Eye (tissue), 1 donor: Measurements from ENCODE around the gene DAB2IP.

Source experiments
- DNase-seq: peaks from one replicate; pipeline ENCODE4 v3.0.0-alpha.2; 2015

DAB2IP gene

DNA sequence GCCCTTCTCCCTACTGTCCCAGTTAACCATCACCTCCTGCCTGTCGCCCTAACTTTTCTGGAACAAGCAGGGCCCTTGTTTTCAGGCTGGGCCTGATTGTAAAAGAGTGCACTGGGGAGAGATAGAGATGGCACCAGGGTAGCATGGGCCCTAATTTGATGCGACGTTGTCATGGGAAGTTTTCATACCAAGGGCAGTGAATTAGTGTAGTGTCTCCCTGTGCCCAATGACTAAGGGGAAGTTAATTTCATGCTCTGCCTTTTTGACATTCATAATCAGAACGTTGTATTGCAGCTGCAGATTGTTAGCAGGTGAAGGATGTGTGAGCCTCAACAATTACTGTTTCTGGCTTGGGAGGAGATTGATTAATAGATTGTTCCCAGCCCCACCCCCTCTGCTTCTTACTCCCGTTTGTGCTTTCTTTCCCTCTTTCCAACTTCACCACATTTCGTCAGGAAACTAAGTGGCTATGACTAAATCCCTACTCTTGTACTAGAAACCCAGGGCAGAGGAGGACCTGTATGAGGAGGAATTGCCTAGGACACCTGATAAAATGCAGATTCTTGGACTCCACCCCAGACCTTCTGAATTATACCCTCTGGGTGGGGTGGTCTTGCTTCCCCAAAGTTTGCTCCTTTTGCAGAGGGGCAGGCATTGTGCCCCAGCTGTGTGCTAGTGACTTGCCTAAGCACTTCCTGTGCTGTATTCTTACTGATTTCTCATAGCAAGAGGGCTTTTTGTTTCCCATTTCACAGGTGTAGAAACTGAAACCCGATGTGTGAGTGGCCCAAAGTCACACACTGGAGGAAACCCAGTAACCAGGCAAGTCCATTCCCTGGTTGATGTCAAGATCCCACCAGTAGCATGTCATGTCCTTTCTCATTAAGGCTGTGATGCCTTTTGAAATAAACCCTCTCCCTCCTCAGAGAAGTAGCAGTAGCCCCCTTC is 56.3 kb downstream of the DAB2IP start:
- DNase-seq: no peak

DNA sequence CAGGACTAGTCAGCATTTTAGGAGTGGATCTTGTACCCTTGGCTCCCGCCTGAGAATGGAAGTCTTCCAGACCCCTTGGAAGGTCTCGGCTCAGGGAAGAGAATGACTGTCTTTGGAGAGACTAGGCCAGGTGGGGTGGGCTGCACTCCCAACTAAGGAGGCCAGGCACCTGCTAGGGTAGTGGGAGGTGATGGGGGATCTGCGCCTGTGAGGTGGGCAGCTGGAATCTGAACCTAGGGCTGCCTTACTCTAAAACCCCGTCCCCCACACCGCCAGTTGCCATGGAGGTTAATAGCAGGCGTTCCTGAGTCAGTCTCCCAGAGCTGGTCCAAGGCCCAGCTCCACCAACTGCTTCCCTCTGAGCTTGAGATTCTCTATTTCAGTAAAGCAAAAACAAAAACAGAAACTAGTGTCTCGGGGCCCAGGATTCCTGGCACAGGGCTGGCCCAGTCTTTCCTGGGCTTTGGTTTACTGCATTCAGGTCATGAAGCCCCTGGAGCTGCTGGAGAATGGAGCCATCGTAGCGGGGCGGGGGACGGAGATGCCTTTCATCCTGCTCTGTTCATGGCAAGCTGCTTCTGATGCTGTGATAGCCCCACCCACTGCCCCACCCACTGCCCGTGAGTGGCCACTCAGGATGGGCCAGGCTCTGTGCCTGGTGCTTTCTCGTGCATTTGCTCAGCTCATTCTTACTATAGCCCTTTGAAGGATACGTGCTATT is 57.5 kb downstream of the DAB2IP start:
- no peak for DNase-seq

GRCh38 chr9:121709798-121710197 is 58.4 kb downstream of the DAB2IP start:
- DNase-seq: no peak

GRCh38 chr9:121711281-121711680 is 59.8 kb downstream of the DAB2IP start:
- DNase-seq: no peak

GRCh38 chr9:121711797-121712196 is 60.4 kb downstream of the DAB2IP start:
- peak; percentile 67 for DNase-seq

DNA sequence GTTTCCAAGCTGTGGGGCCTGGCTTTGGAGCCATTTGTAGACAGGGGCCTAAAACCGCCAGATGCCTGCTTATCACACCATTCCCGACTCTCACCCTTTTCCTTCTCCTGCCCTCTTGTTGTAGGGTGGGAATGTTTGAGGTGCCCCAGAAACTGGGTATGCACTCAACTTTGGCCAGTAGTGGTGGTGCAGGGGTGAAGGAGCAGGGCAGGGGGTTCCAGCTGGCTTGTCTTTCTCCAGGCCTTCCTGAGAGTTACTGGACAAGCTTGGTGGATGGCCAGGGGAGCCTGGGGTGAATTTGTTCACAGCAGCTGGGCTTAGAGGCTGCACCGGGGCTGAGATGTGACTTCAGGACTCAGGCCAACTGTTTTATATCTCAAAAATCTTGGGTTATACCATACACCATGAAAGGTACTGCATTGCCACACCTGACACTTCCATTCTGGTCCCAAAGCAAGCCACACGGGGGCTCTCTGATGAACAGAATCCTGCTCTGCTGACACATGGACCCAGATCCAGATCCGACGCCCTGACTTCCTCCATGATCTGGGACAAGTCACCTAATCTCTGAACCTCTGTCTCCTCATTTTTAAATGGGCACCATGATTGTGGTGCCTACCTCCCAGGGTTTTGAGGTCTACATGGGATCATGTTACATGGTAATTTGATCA is 62.1 kb downstream of the DAB2IP start:
- no peak for DNase-seq

DNA sequence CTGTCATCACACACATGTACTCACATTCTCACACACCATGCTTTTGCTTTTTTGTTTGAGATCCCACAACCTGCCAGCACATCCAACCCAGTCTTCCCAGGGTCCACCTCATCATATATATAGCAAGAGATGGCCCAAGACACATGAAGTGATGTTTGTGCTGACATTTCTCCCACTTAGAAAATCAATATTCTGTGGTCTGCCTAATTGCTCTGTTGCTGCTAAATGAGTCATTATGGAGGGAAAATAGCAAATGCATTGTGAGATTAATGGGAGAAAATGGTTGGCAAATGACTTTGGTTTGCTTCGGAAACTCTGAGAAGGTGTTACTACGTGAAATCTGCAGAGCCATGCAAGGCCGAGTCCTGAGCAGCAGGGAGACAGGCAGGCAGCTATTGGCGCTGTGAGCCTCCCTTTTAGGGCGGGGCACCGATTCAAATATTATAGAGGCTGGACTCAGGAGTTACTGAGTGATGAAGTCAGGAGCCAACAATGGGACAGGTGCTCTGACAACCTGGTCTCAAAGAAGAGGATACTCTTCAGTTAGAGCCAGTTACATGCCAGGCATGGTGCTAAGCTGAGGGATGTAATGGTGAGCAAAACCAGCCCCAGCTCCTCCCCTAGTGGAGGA is 62.8 kb downstream of the DAB2IP start:
- no peak for DNase-seq

- DNase-seq: no peak
Measured at GRCh38 chr9:121714873-121715272, 63.4 kb downstream of the DAB2IP start.

GRCh38 chr9:121717141-121717991 is 65.9 kb downstream of the DAB2IP start:
- DNase-seq: no peak

DNA sequence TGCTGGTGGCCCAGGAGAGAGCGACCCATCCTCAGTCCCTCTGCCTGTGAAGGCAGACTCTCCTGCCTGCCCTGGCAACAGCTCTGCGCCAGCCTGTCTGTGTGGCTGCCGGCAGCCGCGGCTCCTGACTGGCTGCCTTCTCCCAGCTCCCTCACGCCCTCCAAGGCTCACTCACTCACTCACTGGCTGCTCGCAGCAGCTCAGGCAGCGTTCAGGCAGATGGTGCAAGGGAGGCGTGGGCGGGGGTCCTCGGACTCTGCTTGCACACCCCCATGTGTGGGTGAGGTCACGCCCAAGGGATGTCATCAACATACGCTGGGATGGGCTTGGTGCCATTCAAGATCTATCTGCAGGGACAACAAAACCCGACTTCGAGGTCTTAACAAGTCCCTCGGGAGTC is 66.7 kb downstream of the DAB2IP start:
- DNase-seq: peak; percentile 79

DNA sequence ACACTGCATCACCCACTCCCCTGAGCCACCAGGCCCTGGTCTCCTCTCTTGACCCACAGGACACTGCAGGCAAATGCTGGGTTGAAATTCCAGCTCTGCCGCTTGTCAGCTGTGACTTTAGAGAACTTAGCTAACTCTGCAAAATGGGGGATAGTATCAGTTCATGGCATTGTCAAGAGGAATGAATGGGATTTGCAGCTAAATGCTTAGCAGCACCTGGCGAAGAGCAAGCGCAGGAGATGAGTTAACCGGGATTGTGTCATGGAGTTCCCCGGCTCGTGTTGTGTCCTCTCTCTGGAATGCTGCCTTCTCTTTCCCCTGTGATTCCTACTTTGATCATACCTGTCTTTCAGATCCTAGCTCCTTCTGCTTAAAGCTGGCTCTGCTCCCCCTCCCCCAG is 67.1 kb downstream of the DAB2IP start:
- DNase-seq: no peak

GRCh38 chr9:121720311-121721057 is 69.0 kb downstream of the DAB2IP start:
- DNase-seq: no peak

GRCh38 chr9:121721058-121721350 is 69.6 kb downstream of the DAB2IP start:
- no peak for DNase-seq

- DNase-seq: no peak
Measured at GRCh38 chr9:121721770-121722169, 70.3 kb downstream of the DAB2IP start.

DNA sequence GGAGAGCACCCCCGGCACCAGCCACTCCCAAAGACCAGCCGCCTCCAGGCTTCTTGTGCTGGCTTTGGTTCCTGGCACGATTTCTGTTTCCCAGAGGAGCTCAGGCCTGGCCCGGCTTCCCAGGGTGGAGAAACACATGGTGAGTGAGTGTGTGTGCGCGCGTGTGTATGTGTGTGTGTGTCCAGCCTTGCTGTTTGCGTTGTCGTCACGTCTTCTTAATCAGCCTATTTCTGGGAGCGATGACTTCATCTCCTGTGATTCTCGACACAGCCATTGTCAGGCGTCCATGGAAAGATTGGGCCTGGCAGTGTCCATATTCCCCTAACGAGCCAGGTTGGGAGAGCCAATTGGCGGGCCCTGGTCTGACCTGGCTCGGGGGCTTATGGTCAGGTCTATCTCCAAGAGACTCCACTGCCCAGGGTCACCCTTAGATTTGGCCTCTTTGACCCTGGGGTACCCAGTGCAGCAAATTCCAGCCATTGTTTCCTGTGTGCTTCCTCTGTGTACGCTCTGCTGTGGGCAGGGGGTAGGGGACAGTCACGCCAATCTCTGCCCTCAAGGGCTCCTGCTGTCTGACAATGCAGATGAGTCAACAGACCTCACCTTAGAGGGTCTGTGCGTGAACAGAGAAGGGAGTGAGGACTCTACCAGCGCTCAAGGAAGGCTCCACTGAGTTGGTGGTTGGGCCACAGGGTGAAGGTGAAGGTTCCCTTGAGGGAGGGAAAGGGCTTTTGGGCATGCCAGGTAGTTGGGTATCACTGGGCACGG is 73.8 kb downstream of the DAB2IP start:
- peak; percentile 87 for DNase-seq

DNA sequence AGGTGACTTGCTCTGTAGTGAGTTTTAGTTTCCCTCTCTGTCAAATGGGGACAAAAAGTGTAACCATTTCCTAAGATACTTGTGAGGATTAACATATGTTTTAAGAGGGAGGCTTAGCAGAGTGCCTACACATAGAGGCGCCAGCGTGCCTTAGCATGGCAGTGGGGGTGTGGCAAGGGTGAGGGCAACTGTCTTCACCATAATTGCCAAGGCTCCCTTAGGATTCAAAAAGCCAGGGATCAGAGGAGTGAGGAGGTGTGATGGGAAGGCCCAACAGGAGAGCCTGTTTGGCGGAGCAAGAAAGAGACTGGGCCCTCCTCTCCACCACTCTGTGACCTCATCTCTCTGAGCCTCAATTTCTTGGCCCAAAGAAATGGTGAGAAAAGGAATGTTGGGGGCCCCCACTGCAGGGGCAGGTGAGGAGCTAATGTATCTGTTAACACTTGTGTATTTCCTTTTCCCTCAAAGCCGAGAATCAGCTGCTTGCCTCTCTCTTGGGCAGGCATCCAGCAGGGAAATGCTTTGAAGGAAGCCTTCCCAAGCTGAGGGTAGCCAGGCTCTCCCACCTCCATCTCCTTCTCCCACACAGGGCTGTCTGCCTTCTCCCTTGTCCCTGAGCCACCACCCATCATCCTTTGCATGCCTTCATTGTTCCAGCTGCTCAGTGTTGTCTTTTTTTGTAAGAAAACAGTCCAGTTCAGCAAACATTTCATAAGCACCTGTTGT is 76.0 kb downstream of the DAB2IP start:
- no peak for DNase-seq

DNA sequence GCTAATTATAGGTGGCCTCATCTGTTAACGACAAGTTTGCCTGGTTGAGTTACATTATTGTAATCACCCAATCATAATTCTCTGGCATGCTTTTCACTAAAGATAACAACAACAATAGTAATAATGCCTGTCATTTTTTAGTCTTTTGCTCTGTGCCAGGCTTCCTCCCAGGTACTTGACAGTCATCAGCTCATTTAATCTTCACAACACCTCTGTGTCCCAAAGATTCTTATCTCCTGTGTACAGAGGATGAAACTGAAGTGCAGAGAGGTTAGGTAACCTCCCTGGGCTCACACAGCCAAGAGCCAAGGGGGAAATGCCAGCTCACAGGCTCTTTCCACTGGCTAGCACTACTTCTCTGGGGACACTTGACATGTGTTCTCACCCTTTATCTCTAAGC is 77.5 kb downstream of the DAB2IP start:
- DNase-seq: no peak

DNA sequence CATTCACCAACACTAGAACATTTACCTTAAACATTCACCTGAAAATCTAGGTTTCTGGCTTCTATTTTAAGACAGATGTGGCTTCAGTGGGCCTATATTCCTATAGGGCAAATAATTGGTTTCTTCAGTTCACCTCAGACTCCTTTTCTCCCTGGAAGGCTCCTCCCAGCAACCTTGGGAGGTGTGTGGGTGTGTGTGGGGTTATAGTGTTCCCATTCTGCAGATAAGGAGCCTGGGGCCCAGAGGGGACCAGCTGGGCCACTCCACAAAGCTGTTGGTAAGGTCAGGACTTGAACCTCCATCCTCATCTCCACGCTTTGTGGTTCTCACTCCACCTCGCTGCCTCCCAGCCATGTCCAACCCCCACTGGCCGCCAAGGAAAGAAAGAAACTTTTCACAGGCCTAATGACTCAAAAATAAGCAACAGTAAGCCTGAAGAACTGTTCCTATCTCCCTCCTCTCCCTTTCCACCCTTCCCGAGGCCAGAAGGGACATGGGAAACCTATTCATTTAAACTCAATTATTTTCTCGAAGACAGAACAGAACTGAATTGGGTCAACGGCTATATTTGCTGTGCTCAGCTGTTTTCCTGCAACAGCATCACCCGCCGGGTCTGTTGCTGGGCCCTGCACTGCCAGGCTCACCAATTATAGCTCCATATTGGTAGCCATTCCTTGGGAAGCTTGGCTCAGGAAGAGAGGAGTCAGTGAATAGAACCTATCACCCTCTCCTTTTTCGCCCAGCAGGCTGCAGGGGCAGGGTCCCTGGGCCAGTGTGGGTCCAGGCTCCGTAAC is 78.5 kb downstream of the DAB2IP start:
- DNase-seq: no peak

DNA sequence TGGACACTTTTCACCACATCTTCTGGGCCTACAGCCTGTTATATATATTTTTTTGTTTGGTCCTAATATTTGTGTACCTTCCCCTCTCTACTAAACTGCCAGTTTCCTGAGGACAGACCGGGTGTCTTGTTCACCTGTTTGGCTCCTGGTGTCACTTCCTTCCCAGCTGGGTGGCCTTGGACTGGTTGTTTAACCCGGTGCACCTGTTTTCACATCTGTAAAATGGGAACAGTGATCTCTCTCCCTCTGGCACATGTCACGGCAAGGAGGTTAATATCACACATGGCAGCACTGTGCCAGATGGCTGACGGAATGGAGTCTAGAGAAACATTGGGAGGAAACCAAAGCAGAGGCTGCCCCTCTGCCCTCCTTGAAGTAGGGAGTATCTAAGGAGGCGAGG is 79.7 kb downstream of the DAB2IP start:
- no peak for DNase-seq
